Endometrial microvascular endothelial cells (primary cell): ENCODE results near the gene NRN1L. TPM values are rescaled to one million over a fixed set of nuclear protein-coding genes. Genes with fewer than 3 reads are reported as not detected.

Source experiments
- in situ Hi-C: cut with HindIII; loops from 2 replicates; pipeline ENCODE4 v1.10.0; 2017; ENCODE audit warnings: low sequenced_read_pairs, low pct_unique_long_range_greater_than_20kb; ENCODE audit errors: inconsistent ontology term
- total RNA-seq: library from RNA; depleted of rRNA; stranded (reverse); fragments of >200 nt; gene quantifications from one replicate; pipeline ENCODE4 v1.2.3, GENCODE V29; 2015; ENCODE audit errors: inconsistent ontology term

The NRN1L gene
- total RNA-seq, 1 donor from 2014 or later, result not detected

DNA sequence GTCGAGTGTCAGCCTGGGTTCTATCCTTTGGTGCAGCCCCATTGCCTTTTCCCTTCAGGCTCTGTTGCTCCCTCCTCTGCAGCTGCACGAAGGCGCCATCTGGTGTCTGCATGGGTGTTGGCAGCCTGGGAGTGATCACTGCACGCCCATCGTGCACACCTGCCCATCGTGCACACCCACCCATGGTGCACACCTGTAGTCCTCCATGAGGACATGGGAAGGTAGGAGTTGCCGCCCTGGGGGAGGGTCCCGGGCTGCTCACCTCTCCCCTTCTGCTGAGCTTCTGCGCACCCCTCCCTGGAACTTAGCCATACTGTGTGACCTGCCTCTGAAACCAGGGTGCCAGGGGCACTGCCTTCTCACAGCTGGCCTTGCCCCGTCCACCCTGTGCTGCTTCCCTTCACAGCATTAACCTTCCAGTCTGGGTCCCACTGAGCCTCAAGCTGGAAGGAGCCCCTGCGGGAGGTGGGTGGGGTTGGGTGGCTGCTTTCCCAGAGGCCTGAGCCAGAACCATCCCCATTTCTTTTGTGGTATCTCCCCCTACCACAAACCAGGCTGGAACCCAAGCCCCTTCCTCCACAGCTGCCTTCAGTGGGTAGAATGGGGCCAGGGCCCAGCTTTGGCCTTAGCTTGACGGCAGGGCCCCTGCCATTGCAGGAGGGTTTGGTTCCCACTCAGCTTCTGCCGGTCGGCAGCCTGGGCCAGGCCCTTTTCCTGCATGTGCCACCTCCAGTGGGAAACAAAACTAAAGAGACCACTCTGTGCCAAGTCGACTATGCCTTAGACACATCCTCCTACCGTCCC, 44.1 kb downstream of the NRN1L start:
- in situ Hi-C loops, result no loop called here

DNA sequence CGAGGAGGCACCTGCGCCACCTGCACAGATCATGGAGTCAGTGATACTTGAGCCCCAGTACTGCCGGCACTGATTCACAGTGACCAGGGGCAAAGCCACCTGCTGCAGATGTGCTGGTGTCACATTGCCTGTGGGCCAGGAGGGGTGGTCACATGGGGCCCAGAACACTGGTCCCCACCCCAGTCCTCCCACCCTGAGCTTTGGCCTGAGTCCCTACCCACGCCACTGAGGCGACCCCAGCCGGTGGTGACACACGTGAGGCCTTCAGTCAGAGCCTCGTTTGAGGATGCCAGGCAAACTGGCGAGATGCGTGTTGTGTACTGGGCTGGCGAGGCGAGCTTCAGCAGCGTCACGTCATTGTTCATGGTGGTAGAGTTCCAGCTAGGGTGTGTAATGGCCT, 45.5 kb downstream of the NRN1L start:
- in situ Hi-C loops, result no loop called here

DNA sequence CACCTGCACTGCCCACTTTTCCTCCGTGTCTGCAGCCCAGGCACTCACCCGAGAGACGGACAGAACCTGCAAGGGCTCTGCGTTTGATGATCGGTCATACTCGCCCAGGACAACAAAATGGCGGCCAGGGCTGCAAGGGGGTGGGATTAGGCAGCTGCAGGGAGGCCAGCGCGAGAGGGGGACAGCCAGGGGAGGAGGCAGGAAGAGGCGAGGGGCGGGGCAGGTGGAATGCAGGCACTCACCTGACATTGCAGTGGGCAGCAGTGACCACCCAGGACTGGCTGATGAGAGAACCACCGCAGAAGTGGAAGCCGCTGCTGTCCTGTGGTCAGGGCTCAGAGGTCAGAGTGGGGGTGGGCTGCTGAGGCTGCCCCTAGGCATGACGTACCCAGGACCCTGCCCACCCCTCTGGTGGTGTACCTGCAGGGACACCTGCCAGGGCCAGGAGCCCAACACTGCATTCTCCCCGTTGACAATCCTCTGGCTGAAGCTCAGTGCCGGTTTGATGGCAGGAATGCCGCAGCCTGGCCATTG, 46.1 kb downstream of the NRN1L start:
- in situ Hi-C loops, result no loop called here

DNA sequence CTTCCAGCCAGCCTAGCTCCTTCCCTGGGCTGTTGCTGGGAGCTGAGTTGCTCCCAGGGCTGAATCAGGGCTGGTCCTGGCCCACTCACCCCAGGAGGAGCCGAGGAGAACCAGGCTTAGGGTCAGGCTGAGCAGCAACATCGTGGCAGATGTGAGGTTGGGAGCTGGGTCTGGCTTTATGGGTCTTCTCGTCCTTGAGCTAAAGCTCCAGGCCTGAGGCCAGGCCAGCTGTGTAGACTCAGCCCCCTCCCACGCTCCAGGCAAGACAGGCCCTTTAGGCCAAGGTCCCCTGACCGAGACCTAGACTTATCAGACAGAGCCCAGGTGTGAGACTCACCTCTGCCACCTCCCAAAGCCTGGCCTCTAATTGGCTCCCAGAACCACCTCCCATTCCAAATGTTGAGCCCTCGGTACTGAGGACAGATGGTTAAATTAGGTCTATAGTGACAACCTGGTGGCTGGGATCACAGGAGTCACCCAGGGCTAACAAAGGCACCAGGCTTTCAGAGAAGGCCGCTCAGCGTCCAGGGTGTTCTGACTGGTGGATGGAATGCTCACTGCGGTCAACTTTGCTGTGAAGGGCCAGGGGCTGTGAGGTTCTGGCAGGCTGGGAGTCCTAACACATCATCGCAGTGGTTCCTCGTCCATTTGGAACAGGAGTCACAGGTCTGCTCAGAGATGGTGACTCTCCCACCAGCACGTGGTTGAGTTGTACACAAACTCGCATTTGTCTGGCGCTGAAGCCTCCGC, 47.2 kb downstream of the NRN1L start, which contains the start of gene CTRL:
CTRL (minus strand) TSS at position 151 of the 750 bp plus-strand sequence; CDS start at position 141, 10 bp downstream.
- in situ Hi-C loops, result no loop called here

DNA sequence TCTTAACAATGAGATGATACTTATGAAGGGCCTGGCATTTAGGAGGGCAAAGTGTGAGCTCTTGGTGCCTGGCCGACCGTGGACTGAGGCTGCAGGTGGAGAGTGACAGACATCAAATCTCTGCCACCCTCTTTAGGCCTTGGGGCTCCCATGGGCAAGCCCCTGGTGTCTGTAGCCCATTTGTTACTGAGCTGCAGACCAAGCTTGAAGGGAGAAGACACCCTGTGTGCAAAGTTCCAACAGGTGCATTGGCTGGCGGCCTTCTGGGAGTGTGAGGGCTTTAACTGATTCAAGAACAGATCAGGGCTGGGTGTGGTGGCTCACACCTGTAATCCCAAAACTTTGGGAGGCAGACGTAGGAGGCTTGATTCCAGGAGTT, 47.8 kb downstream of the NRN1L start:
- in situ Hi-C loops, result no loop called here

DNA sequence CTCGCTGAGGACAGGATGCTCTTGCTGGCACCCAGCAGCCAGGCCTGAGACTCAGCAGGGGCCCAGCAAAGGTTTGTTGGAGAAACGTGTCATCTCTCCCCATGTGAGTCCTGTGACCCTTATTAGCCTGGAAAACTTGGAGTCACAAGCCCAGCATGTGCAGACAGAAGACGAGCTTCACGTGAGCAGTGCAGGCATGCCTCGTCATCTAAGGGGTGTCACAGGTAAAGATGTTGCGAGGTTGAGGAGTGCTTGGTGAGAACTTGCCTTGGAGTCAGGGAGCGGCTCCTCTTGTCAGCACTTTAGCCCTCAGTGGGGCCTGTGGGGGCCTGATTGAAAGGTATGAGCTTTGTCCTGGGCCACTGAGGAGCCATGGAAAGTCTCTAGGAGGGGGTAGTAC, 49.1 kb downstream of the NRN1L start:
- in situ Hi-C loops, result no loop called here

DNA sequence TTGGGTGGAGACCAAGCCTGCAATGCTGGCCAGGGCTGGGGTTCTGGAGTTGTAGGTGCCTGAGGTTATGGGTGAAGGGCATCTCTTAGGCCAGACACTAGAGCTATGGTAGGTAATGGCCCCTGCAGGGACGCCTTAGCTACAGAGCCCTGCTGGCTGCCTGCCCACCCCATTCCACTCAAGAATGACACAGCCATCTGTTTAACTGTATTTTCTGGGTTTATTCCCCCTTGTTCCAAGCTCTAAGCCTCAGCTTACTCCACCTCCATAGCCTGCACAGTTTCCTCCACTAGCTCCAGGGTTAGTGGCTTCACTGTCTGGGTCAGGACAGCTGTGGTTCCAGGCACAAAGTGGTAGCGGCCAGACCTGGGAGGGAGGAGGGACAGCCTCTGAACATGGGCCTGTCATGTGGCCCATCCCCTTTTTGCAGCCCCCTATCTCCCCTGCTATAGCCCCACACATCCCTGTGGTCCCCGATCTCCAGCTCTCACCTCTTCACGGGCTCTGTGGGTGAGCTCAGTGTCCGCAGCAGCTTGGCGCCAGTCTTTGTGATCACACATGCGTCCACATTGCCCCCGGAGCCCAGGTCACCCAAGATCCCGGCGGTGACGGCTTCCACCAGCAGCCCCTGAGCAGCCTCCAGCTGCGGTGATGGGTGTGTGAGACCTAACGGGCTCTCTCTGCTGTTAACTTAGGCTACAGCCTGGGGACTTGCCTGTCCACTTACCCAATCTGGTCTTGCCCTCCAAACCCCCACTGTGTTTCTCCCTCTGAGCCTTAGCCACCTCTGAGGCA, 49.8 kb downstream of the NRN1L start:
- in situ Hi-C loops, result no loop called here

DNA sequence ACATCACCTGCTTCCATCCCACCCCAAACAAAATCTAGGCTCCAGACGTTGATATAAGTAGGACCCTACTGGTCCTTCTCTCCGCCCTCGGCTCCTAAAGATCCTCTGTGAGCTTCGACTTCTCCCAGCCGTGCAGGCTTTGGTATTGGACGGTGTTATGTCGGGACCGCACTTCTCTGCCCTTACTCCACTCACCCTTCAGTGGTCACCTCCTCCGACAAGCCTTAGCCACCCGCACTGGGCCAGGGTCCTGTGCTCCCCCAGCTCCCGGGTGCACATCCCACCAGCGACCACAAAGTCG, 50.4 kb downstream of the NRN1L start:
- in situ Hi-C loops, result no loop called here

DNA sequence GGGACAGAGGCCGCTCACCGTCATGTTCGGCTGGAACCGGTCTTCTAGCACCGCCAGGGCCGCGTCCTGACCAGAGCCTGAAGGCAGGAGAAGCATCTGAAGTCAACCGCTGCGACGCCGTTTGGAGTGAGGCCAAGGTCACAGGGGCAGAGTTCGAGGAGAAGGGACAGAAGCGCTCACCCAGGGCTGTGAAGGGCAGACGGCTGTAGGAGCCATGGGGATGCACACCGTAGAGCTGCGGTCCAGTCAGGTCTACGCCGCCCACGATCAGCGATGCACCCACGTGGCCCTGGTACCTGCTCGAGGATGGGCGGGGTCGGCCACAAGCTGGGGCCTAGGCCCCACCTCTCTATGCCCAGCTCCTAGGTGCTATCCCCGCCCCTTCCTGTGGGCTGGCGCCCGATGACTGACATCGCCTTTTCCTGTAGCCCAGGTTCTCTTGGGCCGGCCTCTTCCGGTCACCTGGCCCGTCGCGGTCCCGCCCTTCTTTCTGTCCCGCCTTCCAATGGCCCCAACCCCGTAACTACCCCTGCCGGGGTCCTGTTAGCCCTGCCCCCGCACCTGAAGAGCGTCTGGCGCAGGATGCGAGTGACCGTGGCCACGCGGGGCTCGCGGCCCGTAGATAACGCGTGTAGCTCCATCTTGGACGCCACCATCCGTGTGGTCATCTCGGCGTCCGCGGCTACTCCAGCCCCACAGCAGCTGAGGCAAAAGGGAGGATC, 50.9 kb downstream of the NRN1L start:
- in situ Hi-C loops, result no loop called here

Other genes with a start within 250 kb of the NRN1L start
- gene CARMIL2, start 239.7 kb upstream of the NRN1L start, total RNA-seq, result 0.09 TPM
- 38.8 TPM for gene ACD, start 224.6 kb upstream of the NRN1L start, total RNA-seq
- 2.5 TPM for gene PARD6A, start 223.9 kb upstream of the NRN1L start, total RNA-seq
- 18.1 TPM for gene ENKD1, start 218.1 kb upstream of the NRN1L start, total RNA-seq
- gene C16orf86, start 218.1 kb upstream of the NRN1L start, total RNA-seq, result 2.7 TPM
- 27.0 TPM for gene GFOD2, start 165.6 kb upstream of the NRN1L start, total RNA-seq
- gene RANBP10, start 78.3 kb upstream of the NRN1L start, total RNA-seq, result 6.1 TPM
- not detected for gene TSNAXIP1, start 78.0 kb upstream of the NRN1L start, total RNA-seq
- 33.0 TPM for gene THAP11, start 42.6 kb upstream of the NRN1L start, total RNA-seq
- gene NUTF2, start 38.0 kb upstream of the NRN1L start, total RNA-seq, result 171 TPM
- 37.8 TPM for gene CENPT, start 37.2 kb upstream of the NRN1L start, total RNA-seq
- gene EDC4, start 11.8 kb upstream of the NRN1L start, total RNA-seq, result 99.8 TPM
- 6.9 TPM for gene PSKH1, start 8.4 kb downstream of the NRN1L start, total RNA-seq
- gene CTRL, start 47.0 kb downstream of the NRN1L start, total RNA-seq, result 0.28 TPM
- gene PSMB10, start 52.0 kb downstream of the NRN1L start, total RNA-seq, result 71.2 TPM
- gene LCAT, start 59.2 kb downstream of the NRN1L start, total RNA-seq, result 5.1 TPM
- 55.3 TPM for gene SLC12A4, start 83.8 kb downstream of the NRN1L start, total RNA-seq
- not detected for gene DPEP3, start 95.6 kb downstream of the NRN1L start, total RNA-seq
- gene DPEP2, start 114.6 kb downstream of the NRN1L start, total RNA-seq, result not detected
- gene DPEP2NB, start 131.0 kb downstream of the NRN1L start, total RNA-seq, result not detected
- gene DDX28, start 138.3 kb downstream of the NRN1L start, total RNA-seq, result 8.8 TPM
- gene DUS2, start 138.4 kb downstream of the NRN1L start, total RNA-seq, result 32.6 TPM
- gene NFATC3, start 200.5 kb downstream of the NRN1L start, total RNA-seq, result 28.4 TPM